NCI-H226 (cell line): Measurements from ENCODE around the gene IPP.
"Not testable (repeated sequence)": the region's sequence is repeated elsewhere in the genome, so short reads cannot be mapped to it uniquely, and the experiment has no call there.

ENCODE experiments used
- DNase-seq: peaks from one replicate; pipeline ENCODE4 v3.0.0-alpha.2; 2015

Gene IPP

GRCh38 chr1:45750298-45751038 is at the start of gene IPP:
TSS of gene IPP (minus strand) at chr1:45750653. CDS start at chr1:45746411, 4,242 bp downstream.
- DNase-seq, result peak; percentile 98

- no peak for DNase-seq
These were observed 46.5 kb upstream of the IPP start for GRCh38 chr1:45796946-45797345.

GRCh38 chr1:45796381-45796780 is 45.9 kb upstream of the IPP start:
- DNase-seq, result no peak

GRCh38 chr1:45793942-45794604 is 43.6 kb upstream of the IPP start:
- DNase-seq, result no peak

- no peak for DNase-seq
These were observed 42.3 kb upstream of the IPP start for GRCh38 chr1:45792744-45793143.

GRCh38 chr1:45789601-45790000 is 39.1 kb upstream of the IPP start:
- no peak for DNase-seq

GRCh38 chr1:45787905-45788304 is 37.5 kb upstream of the IPP start:
- DNase-seq, result no peak

- DNase-seq, result no peak
These were observed 35.1 kb upstream of the IPP start for GRCh38 chr1:45785583-45785982.

GRCh38 chr1:45775794-45776193 is 25.3 kb upstream of the IPP start:
- no peak for DNase-seq

GRCh38 chr1:45772971-45773370 is 22.5 kb upstream of the IPP start:
- DNase-seq, result no peak

GRCh38 chr1:45769261-45769932 is 18.9 kb upstream of the IPP start:
- DNase-seq, result no peak

GRCh38 chr1:45767035-45767434 is 16.6 kb upstream of the IPP start:
- no peak for DNase-seq

GRCh38 chr1:45765999-45766792 is 15.7 kb upstream of the IPP start:
- DNase-seq, result no peak

GRCh38 chr1:45762291-45762690 is 11.8 kb upstream of the IPP start:
- DNase-seq, result no peak

GRCh38 chr1:45755697-45756096 is 5.2 kb upstream of the IPP start:
- no peak for DNase-seq

GRCh38 chr1:45753248-45754037 is 3.0 kb upstream of the IPP start:
- no peak for DNase-seq

- DNase-seq, result no peak
These were observed 2.1 kb upstream of the IPP start for GRCh38 chr1:45752441-45753052.

GRCh38 chr1:45752014-45752413 is 1.6 kb upstream of the IPP start:
- no peak for DNase-seq

GRCh38 chr1:45751039-45751838 is 786 bp upstream of the IPP start:
- not testable (repeated sequence) for DNase-seq

GRCh38 chr1:45746922-45747321 is 3.5 kb downstream of the IPP start:
- DNase-seq, result no peak

GRCh38 chr1:45739641-45740156 is 10.8 kb downstream of the IPP start:
- not testable (repeated sequence) for DNase-seq
